GM12892 (cell line): ENCODE measurements around the gene SLC30A7.

ENCODE experiments used
- POLR2AphosphoS5 ChIP-seq: IDR thresholded peaks from 2 replicates; pipeline ENCODE4 v1.6.1; 2011; ENCODE audit warnings: low read depth, low read length, control low read depth
- TAF1 ChIP-seq: IDR thresholded peaks from 2 replicates; pipeline ENCODE4 v1.6.1; 2011; ENCODE audit warnings: low read depth, mild to moderate bottlenecking, control low read depth, low read length, borderline replicate concordance

DNA sequence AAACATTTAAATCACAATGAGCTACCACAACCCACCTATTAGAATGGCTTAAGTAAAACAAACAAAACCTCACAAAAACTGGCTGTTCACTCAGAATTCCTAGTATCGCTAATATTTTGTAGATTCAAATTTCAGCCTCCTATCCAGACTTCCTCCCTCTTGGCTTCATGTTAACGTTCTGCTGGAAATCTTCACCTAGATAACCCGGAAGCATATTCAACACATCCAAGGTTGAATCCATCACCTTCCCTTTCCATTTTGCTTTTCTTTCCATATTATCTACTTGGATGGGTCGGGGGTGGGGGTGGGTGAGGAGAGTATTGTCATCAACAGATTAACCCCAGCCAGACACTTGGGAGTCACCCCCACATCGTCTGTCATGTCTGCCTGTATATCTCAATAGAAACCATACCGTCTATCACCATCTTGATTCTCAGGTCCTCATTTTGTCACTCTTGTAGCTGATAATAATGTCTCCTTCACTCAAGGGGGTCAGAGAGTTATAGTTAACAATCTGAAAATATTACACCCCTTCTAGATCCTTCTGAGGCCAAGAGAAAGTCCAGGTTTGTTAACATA is 131.4 kb downstream of the SLC30A7 start:
- TF ChIP-seq TAF1 (no peak), POLR2AphosphoS5 (no peak)
